Suprapubic skin (tissue), 4 donors: ENCODE results near the gene PDE2A.

Source experiments
- EP300 ChIP-seq: sonication (generic); formaldehyde crosslinking; IDR thresholded peaks from one replicate; pipeline ENCODE4 v1.6.1; 2017; ENCODE audit warnings: antibody characterized with exemption
- POLR2A ChIP-seq, 2 donors: fragments of 450-650 bp; IDR thresholded peaks; one replicate each; pipeline ENCODE4 v1.6.1; 2017; ENCODE audit warnings: antibody characterized with exemption in 2 of 2, mild to moderate bottlenecking in 2 of 2, moderate library complexity in 2 of 2
- POLR2AphosphoS5 ChIP-seq, 3 donors: sonication (generic); formaldehyde crosslinking; IDR thresholded peaks; one replicate each; pipeline ENCODE4 v1.6.1; 2017; ENCODE audit warnings: antibody characterized with exemption in 3 of 3
- TF ChIP-seq, protein P1 (sequence below), 2 donors: fragments of 200-600 bp in 1 of 2; fragments of 450-650 bp in 1 of 2; sonication (generic) in 1 of 2; IDR thresholded peaks; one replicate each; pipeline ENCODE4 v1.5.1; 2016 to 2019; ENCODE audit warnings: antibody characterized with exemption in 2 of 2, mild to moderate bottlenecking in 1 of 2, moderate library complexity in 1 of 2

GRCh38 chr11:72688486-72688885, 14.3 kb upstream of the PDE2A start:
- TF ChIP-seq, protein P1, sequence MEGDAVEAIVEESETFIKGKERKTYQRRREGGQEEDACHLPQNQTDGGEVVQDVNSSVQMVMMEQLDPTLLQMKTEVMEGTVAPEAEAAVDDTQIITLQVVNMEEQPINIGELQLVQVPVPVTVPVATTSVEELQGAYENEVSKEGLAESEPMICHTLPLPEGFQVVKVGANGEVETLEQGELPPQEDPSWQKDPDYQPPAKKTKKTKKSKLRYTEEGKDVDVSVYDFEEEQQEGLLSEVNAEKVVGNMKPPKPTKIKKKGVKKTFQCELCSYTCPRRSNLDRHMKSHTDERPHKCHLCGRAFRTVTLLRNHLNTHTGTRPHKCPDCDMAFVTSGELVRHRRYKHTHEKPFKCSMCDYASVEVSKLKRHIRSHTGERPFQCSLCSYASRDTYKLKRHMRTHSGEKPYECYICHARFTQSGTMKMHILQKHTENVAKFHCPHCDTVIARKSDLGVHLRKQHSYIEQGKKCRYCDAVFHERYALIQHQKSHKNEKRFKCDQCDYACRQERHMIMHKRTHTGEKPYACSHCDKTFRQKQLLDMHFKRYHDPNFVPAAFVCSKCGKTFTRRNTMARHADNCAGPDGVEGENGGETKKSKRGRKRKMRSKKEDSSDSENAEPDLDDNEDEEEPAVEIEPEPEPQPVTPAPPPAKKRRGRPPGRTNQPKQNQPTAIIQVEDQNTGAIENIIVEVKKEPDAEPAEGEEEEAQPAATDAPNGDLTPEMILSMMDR (IDR thresholded peaks at IDR 0.05): no peak
- TF ChIP-seq POLR2A (IDR thresholded peaks at IDR 0.05): no peak
- TF ChIP-seq POLR2AphosphoS5 (IDR thresholded peaks at IDR 0.05): no peak
- no peak for TF ChIP-seq EP300
